HEK293T (cell line): ENCODE data around the gene TYRP1.

Experiments
- CTCF ChIA-PET: fragments of 350-600 bp; formaldehyde crosslinking; extraction: SDS; loops from one replicate; lab custom pipeline; 2021; ENCODE audit warnings: antibody characterized with exemption, inconsistent platforms; lab: Yijun Ruan, JAX
- POLR2A ChIA-PET: fragments of 350-600 bp; formaldehyde crosslinking; extraction: SDS; loops from one replicate; lab custom pipeline; 2020; ENCODE audit warnings: antibody characterized with exemption, inconsistent platforms; lab: Yijun Ruan, JAX
- DNase-seq: peaks from one replicate; pipeline ENCODE4 v3.0.0; 2012; ENCODE audit warnings: mixed read lengths; ENCODE audit errors: extremely low spot score
- ARNT ChIP-seq: fragments of 450-650 bp; IDR thresholded peaks from 2 replicates; pipeline ENCODE4 v1.6.1; 2017; ENCODE audit warnings: mild to moderate bottlenecking
- BHLHE40 ChIP-seq: fragments of 450-650 bp; IDR thresholded peaks from 2 replicates; pipeline ENCODE4 v1.6.1; 2016; ENCODE audit warnings: mild to moderate bottlenecking, moderate library complexity, borderline replicate concordance
- CTBP1 ChIP-seq: fragments of 450-650 bp; IDR thresholded peaks from 2 replicates; pipeline ENCODE4 v1.6.1; 2016; ENCODE audit warnings: borderline replicate concordance
- ELF4 ChIP-seq: fragments of 450-650 bp; IDR thresholded peaks from 2 replicates; pipeline ENCODE4 v1.6.1; 2017; ENCODE audit warnings: antibody characterized with exemption
- FOXA1 ChIP-seq: fragments of 450-650 bp; IDR thresholded peaks from 2 replicates; pipeline ENCODE4 v1.6.1; 2016; ENCODE audit warnings: mild to moderate bottlenecking
- FOXK2 ChIP-seq: fragments of 450-650 bp; IDR thresholded peaks from 2 replicates; pipeline ENCODE4 v1.6.1; 2016; ENCODE audit warnings: mild to moderate bottlenecking
- FOXM1 ChIP-seq: fragments of 450-650 bp; IDR thresholded peaks from 2 replicates; pipeline ENCODE4 v1.6.1; 2017; ENCODE audit warnings: mild to moderate bottlenecking, borderline replicate concordance
- HDGF ChIP-seq: fragments of 450-650 bp; IDR thresholded peaks from 2 replicates; pipeline ENCODE4 v1.6.1; 2017; ENCODE audit warnings: antibody characterized with exemption, borderline replicate concordance
- L3MBTL2 ChIP-seq: fragments of 450-650 bp; conservative IDR thresholded peaks from 2 replicates; pipeline ENCODE4 v1.6.1; 2016; ENCODE audit warnings: mild to moderate bottlenecking
- LEF1 ChIP-seq: fragments of 450-650 bp; IDR thresholded peaks from 2 replicates; pipeline ENCODE4 v1.6.1; 2017; ENCODE audit warnings: mild to moderate bottlenecking, borderline replicate concordance
- NFRKB ChIP-seq: fragments of 450-650 bp; IDR thresholded peaks from 2 replicates; pipeline ENCODE4 v1.6.1; 2016; ENCODE audit warnings: mild to moderate bottlenecking, moderate library complexity
- SP1 ChIP-seq: fragments of 450-650 bp; IDR thresholded peaks from 2 replicates; pipeline ENCODE4 v1.6.1; 2017
- SUZ12 ChIP-seq: fragments of 450-650 bp; IDR thresholded peaks from 2 replicates; pipeline ENCODE4 v1.6.1; 2016; ENCODE audit warnings: mild to moderate bottlenecking
- TARDBP ChIP-seq: fragments of 450-650 bp; IDR thresholded peaks from 2 replicates; pipeline ENCODE4 v1.6.1; 2016
- ZNF384 ChIP-seq: fragments of 450-650 bp; IDR thresholded peaks from 2 replicates; pipeline ENCODE4 v1.6.1; 2016
- TF ChIP-seq, protein P1 (sequence below): fragments of 450-650 bp; IDR thresholded peaks from 2 replicates; pipeline ENCODE4 v1.6.1; 2016

Gene TYRP1

DNA sequence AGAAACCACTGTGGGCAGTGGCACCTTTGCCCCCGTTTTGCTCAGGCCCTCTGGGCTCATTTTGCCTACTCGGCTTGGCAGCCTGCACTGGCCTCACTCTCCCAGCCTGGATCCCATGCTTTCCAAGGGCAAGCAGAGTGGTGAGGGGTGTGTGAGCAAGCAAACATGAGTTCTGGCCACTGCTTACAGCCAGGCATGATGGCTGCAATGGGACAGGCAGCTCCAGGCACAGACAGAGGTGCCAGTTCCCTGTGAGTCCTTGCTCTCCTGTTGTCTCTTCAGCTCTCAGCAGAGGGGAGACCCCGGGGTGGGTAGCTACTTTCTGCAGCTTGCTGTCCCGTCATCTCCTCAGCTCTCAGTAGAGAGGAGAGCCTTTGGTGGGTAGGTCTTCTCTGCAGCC is 35.2 kb upstream of the TYRP1 start:
- CTCF ChIA-PET, result no interaction called here
- no peak for DNase-seq
- TF ChIP-seq BHLHE40, result no peak
- POLR2A ChIA-PET, result no interaction called here

DNA sequence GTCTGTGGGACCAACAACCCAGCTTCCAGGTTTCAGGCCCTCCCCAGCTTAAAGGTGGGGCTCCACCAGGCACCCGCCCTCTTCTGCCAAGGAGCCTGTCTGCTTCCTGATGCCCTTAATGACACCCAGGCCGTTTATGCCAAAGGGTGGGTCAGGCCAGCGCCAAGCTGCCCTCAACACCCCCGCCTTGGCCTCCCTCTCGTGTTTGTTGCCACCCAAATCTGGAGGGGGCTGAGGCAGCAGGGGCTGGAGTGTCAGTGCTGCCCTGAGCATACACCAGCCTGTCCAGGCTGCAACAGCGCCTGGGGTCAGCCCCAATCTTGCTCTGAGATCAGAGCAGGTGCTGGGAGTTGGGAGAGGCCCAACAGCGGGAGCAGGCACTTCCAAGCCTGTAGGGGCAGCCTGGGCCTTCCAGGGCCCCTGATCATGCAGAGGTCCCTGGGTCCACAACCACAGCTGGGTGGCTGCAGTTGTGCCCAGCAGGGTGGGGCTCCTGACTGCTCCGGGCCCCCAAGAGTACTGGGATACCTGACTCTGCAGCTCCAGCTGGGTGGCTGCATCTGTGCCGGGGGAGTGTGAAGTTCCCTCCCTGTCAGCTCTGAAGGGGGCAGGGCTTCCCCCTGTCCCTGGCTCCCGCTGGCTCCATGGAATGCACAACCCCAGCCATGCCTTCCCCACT is 34.5 kb upstream of the TYRP1 start:
- ChIA-PET POLR2A (no interaction called here), CTCF (no interaction called here)
- no peak for DNase-seq
- no peak for TF ChIP-seq ZNF384
- no peak for TF ChIP-seq HDGF
- TF ChIP-seq, protein P1, sequence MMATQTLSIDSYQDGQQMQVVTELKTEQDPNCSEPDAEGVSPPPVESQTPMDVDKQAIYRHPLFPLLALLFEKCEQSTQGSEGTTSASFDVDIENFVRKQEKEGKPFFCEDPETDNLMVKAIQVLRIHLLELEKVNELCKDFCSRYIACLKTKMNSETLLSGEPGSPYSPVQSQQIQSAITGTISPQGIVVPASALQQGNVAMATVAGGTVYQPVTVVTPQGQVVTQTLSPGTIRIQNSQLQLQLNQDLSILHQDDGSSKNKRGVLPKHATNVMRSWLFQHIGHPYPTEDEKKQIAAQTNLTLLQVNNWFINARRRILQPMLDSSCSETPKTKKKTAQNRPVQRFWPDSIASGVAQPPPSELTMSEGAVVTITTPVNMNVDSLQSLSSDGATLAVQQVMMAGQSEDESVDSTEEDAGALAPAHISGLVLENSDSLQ, result no peak
- no peak for TF ChIP-seq FOXM1
- TF ChIP-seq ELF4, result no peak
- no peak for TF ChIP-seq FOXK2
- TF ChIP-seq SUZ12, result no peak
- no peak for TF ChIP-seq BHLHE40
- no peak for TF ChIP-seq LEF1
- TF ChIP-seq L3MBTL2, result no peak
- TF ChIP-seq CTBP1, result no peak
- no peak for TF ChIP-seq FOXA1
- no peak for TF ChIP-seq TARDBP
- no peak for TF ChIP-seq ARNT
- TF ChIP-seq NFRKB, result no peak
- TF ChIP-seq SP1, result no peak

DNA sequence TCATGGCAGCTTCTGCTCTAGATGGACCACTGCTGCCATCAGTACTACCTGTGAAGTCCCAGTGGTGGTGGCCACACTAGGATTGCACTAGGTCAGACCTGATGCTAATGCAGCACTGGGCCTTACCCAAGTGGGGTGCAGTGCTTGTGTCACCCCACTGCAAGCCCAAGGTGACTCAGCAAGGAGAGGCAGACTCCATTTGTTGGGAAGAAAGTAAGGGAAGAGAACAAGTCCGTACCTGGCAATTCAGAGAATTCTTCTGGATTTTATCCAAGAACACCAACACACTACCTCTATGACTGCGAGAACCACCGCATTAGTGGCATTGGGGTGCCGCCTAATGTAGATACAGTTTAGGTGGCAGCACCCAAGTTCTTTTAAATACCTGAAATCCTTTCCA is 34.0 kb upstream of the TYRP1 start:
- no peak for DNase-seq
- no peak for TF ChIP-seq NFRKB
- TF ChIP-seq, protein P1, result no peak
- no peak for TF ChIP-seq FOXK2
- no peak for TF ChIP-seq L3MBTL2
- no peak for TF ChIP-seq SP1
- TF ChIP-seq ZNF384, result no peak
- no peak for TF ChIP-seq BHLHE40
- TF ChIP-seq SUZ12, result no peak
- no peak for TF ChIP-seq ELF4
- no peak for TF ChIP-seq CTBP1
- no peak for TF ChIP-seq ARNT
- TF ChIP-seq LEF1, result no peak
- no peak for TF ChIP-seq FOXA1
- TF ChIP-seq HDGF, result no peak
- CTCF ChIA-PET, result no interaction called here
- POLR2A ChIA-PET, result no interaction called here

DNA sequence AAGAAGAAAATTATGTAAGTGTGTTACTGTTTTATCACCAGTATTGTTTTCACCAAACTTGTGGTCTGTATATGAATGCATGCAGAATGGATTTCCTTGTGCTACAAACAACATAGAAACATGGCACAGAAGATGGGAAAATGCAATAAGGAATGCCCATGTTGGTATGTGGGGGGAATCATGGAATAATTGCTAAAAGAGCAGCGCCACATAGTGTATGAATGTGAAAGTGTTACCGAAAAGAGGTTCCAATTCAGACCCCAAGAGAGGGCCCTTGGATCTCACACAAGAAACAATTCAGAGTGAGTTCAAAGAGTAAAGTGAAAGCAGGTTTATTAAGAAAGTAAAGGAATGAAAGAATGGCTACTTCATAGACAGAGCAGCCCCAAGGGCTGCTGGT is 26.4 kb upstream of the TYRP1 start:
- no peak for DNase-seq
- ChIA-PET CTCF (interaction anchor here (0.5 kb wide), 1 partner anchor 1326 kb away, joined by 3 read pairs; no protein-coding TSS in a partner anchor), POLR2A (no interaction called here)
- TF ChIP-seq TARDBP (no peak), ZNF384 (no peak), ARNT (no peak)
- TF ChIP-seq, protein P1, result no peak

DNA sequence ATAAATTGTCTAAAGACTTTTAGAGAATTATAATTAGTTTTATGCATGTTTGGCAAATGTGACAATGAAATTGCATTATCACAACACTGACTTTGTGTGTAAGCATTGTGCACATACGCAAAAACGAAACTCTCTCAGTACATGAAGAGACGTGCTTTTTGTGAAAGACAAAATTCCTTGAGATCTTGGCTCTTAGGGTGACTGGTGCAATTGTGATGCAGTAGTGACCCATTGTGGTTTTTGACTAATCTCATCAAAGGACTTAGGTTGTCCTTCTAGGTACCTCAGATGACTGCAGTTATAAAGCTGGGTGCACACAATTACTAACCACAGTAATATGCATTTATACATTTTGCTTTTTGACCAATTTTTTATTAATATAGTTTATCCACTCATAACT is 25.3 kb upstream of the TYRP1 start:
- CTCF ChIA-PET, result no interaction called here
- TF ChIP-seq ZNF384 (no peak), SUZ12 (no peak), FOXM1 (no peak), FOXA1 (no peak), NFRKB (no peak), ELF4 (no peak), FOXK2 (no peak), CTBP1 (no peak), LEF1 (no peak), BHLHE40 (no peak), ARNT (no peak), SP1 (no peak), HDGF (no peak), TARDBP (no peak), L3MBTL2 (no peak)
- TF ChIP-seq, protein P1, result no peak
- no peak for DNase-seq
- POLR2A ChIA-PET, result no interaction called here

DNA sequence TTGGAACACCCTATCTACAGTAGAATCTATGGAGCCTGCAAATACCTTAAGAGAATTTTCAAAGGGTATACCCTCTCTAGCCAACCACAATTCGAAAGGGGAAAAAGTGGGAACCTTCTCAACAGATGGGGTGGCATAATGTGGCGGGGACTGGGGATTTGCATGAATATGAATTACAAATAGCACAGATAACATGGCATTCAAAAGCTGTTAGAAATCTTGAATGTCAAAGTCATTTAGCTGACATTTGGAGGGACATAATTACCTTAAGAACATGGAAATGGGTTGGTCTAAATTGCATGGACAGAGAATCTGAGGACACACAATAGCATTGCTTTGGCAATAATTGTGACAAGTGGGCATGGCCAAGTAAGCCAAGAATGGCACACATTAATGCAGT is 23.2 kb upstream of the TYRP1 start:
- ChIA-PET POLR2A (no interaction called here), CTCF (no interaction called here)
- DNase-seq, result no peak
- TF ChIP-seq ELF4 (no peak), ZNF384 (no peak), BHLHE40 (no peak)
- TF ChIP-seq, protein P1, result no peak
